ENCODE measurements around the gene HMCN1.

HMCN1 gene

GRCh38 chr1:186195377-186195931 is 461.3 kb downstream of the HMCN1 start:
- no peak for TF ChIP-seq ZFX (IDR thresholded peaks at IDR 0.05; ENCODE audit: borderline replicate concordance)
- TF ChIP-seq CTCF (IDR thresholded peaks at IDR 0.05): no peak
- H3K27ac ChIP-seq: no peak overlapping the region

- TF ChIP-seq ZFX (IDR thresholded peaks at IDR 0.05; ENCODE audit: borderline replicate concordance) (no peak), CTCF (IDR thresholded peaks at IDR 0.05) (no peak)
- H3K27ac ChIP-seq: no peak overlapping the region
These were observed 468.1 kb downstream of the HMCN1 start for GRCh38 chr1:186202271-186202764.

GRCh38 chr1:186202776-186203175 is 468.6 kb downstream of the HMCN1 start:
- H3K27ac ChIP-seq: no peak overlapping the region
- no peak for TF ChIP-seq ZFX (IDR thresholded peaks at IDR 0.05; ENCODE audit: borderline replicate concordance)
- no peak for TF ChIP-seq CTCF (IDR thresholded peaks at IDR 0.05)

- H3K27ac ChIP-seq: no peak overlapping the region
- TF ChIP-seq CTCF (IDR thresholded peaks at IDR 0.05): no peak
- TF ChIP-seq ZFX (IDR thresholded peaks at IDR 0.05; ENCODE audit: borderline replicate concordance): no peak
These were observed 471.9 kb downstream of the HMCN1 start for GRCh38 chr1:186206048-186206570.

GRCh38 chr1:186207391-186208085 is 473.3 kb downstream of the HMCN1 start:
- no peak for TF ChIP-seq CTCF (IDR thresholded peaks at IDR 0.05)
- TF ChIP-seq ZFX (IDR thresholded peaks at IDR 0.05; ENCODE audit: borderline replicate concordance): no peak
- H3K27ac ChIP-seq: no peak overlapping the region

GRCh38 chr1:186208405-186209129 is 474.4 kb downstream of the HMCN1 start:
- H3K27ac ChIP-seq: no peak overlapping the region
- no peak for TF ChIP-seq CTCF (IDR thresholded peaks at IDR 0.05)
- no peak for TF ChIP-seq ZFX (IDR thresholded peaks at IDR 0.05; ENCODE audit: borderline replicate concordance)

Measured in 22Rv1 (cell line).